Measurements from ENCODE around the gene DENND1B.

- no peak for TF ChIP-seq CTCF (IDR thresholded peaks at IDR 0.05; ENCODE audit: low read depth, low read length)
- TF ChIP-seq EZH2phosphoT487 (IDR thresholded peaks at IDR 0.05; ENCODE audit: low read depth): no peak
Measured at GRCh38 chr1:197771904-197772556, 3.2 kb downstream of the DENND1B start.

All from OCI-LY3 (cell line).